CD4-positive, alpha-beta memory T cell (primary cell): ENCODE data around the gene DTHD1. TPM values are rescaled to one million over a fixed set of nuclear protein-coding genes. Genes with fewer than 3 reads are reported as not detected.

ENCODE experiments used
- CTCF ChIA-PET: fragments of 350-600 bp; sonication (Branson Sonifier 250); formaldehyde crosslinking; loops from one replicate; lab custom pipeline; 2021; ENCODE audit warnings: inconsistent platforms; ENCODE audit not compliant: partially characterized antibody; lab: Charles Lee
- POLR2A ChIA-PET: fragments of 350-600 bp; sonication (Branson Sonifier 250); formaldehyde crosslinking; loops from one replicate; lab custom pipeline; 2021; ENCODE audit not compliant: partially characterized antibody; lab: Charles Lee
- DNase-seq, 5 donors: peaks; one replicate each; pipeline versions ENCODE4 v3.0.0 to v3.0.0-alpha.2; 2020 to 2022; ENCODE audit warnings: mixed read lengths in 1 of 5
- H3K27ac ChIP-seq: one replicate; pipeline ENCODE4 v1.7.0; 2013; ENCODE audit warnings: low read depth, low read length
- H3K27me3 ChIP-seq: 2 replicates; pipeline ENCODE4 v1.7.0; 2013; ENCODE audit warnings: mild to moderate bottlenecking, low read length, moderate library complexity; ENCODE audit not compliant: insufficient read depth
- H3K36me3 ChIP-seq: 2 replicates; pipeline ENCODE4 v1.7.0; 2013; ENCODE audit warnings: mild to moderate bottlenecking, low read length, moderate library complexity; ENCODE audit not compliant: insufficient read depth
- H3K4me1 ChIP-seq: 2 replicates; pipeline ENCODE4 v1.7.0; 2013; ENCODE audit warnings: mild to moderate bottlenecking, low read length, moderate library complexity; ENCODE audit not compliant: insufficient read depth
- H3K4me3 ChIP-seq, 2 donors: one replicate each; pipeline ENCODE4 v1.7.0; 2013; ENCODE audit warnings: low read length in 2 of 2, mild to moderate bottlenecking in 1 of 2
- H3K9me3 ChIP-seq, 2 donors: one replicate each; pipeline ENCODE4 v1.7.0; 2013; ENCODE audit warnings: low read length in 2 of 2, control low read depth in 1 of 2; ENCODE audit not compliant: control insufficient read depth in 1 of 2
- H3K27ac Mint-ChIP-seq, 7 donors: one replicate each; pipeline ENCODE4 v1.8.0; 2020 to 2021; ENCODE audit warnings: mixed read lengths in 7 of 7, mild to moderate bottlenecking in 6 of 7, inconsistent platforms in 3 of 7, moderate library complexity in 3 of 7
- H3K27me3 Mint-ChIP-seq, 2 donors: one replicate each; pipeline ENCODE4 v1.8.0; 2020 to 2021; ENCODE audit warnings: mixed read lengths in 2 of 2
- H3K36me3 Mint-ChIP-seq, 2 donors: one replicate each; pipeline ENCODE4 v1.8.0; 2020 to 2021; ENCODE audit warnings: mixed read lengths in 2 of 2, inconsistent platforms in 1 of 2, mild to moderate bottlenecking in 1 of 2
- H3K4me1 Mint-ChIP-seq, 4 donors: one replicate each; pipeline ENCODE4 v1.8.0; 2020 to 2021; ENCODE audit warnings: mixed read lengths in 4 of 4, mild to moderate bottlenecking in 1 of 4
- H3K4me3 Mint-ChIP-seq, 8 donors: one replicate each; pipeline ENCODE4 v1.8.0; 2020 to 2021; ENCODE audit warnings: mixed read lengths in 8 of 8, mild to moderate bottlenecking in 7 of 8, moderate library complexity in 6 of 8, inconsistent platforms in 3 of 8
- H3K9me3 Mint-ChIP-seq, 8 donors: one replicate each; pipeline ENCODE4 v1.8.0; 2020 to 2021; ENCODE audit warnings: mixed read lengths in 8 of 8, mild to moderate bottlenecking in 5 of 8, inconsistent platforms in 3 of 8, moderate library complexity in 1 of 8
- intact Hi-C: fragments of 100-400 bp; cut with micrococcal nuclease; formaldehyde crosslinking; loops from one replicate; pipeline ENCODE4 v1.15.1; 2023
- polyA plus RNA-seq, 2 donors: library from polyadenylated mRNA; unstranded; fragments of 300-500 nt; fragmentation: Illumina TruSeq; gene quantifications; one replicate each; pipeline ENCODE4 v1.2.3, GENCODE V29; 2021
- total RNA-seq, 2 experiments: library from RNA; stranded (reverse); gene quantifications; one replicate each; pipeline ENCODE4 v1.2.3, GENCODE V29; 2021

DTHD1 gene
- total and polyA plus RNA-seq, 4 experiments from 2014 or later, result 0.16 to 1.4 (median 1.2) TPM; not detected in 1

DNA sequence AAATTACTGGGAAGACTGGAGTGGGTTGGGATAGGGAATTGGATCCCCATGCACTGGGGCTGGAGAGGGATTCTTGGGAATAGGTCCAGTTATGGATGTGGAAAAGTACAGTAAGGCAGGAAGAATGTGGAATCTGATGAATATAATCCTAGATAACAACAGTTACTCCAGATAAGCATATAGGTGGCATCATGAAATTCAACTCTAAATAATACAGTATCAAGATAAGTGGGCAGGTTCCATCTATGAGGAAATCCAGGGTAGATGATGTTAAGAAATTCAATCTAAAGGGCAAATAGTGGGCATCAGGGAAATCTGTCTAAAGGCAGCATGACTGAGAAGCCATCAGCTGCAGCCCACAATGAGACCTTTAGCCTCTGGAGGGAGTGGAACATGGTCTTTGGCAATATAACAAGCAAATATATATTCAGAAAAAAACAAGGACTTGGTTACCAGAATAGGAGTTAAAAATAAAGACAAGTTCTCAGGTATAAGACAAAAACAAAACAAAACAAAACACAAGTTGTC lies 1.2 kb downstream of the DTHD1 start:
- Histone ChIP-seq H3K4me1 (peaks cover 46% of the 10 kb centered on the region), H3K27ac (no peak overlapping the region), H3K36me3 (no peaks in the 10 kb centered on the region), H3K9me3 (no peaks in the 10 kb centered on the region), H3K27me3 (no peaks in the 10 kb centered on the region), H3K4me3 (no peak overlapping the region)
- Mint-ChIP-seq H3K9me3 (peaks cover 0 to 3% (median 0%) of the 10 kb centered on the region in 8 donors), H3K27me3 (no peaks in the 10 kb centered on the region), H3K27ac (peak overlapping the region in 5 of 7 donors; percentile 38 to 75 (median 70)), H3K4me1 (peaks cover 32 to 68% (median 37%) of the 10 kb centered on the region in 4 donors), H3K36me3 (peaks cover 0 to 3% of the 10 kb centered on the region in 2 donors), H3K4me3 (peak overlapping the region in 7 of 8 donors; percentile 20 to 72 (median 51))
- CTCF ChIA-PET, result interaction anchor here (0.6 to 0.8 kb wide), 2 partner anchors 36 to 39 kb away, joined by 3 read pairs; no protein-coding TSS in a partner anchor
- no peak for DNase-seq
- POLR2A ChIA-PET, result interaction anchor here (1.5 to 8.0 kb wide), 4 partner anchors 10 to 40 kb away, joined by 7 to 130 read pairs (median 54); partner anchors contain the start of gene ARAP2
- intact Hi-C loops, result no loop called here

DNA sequence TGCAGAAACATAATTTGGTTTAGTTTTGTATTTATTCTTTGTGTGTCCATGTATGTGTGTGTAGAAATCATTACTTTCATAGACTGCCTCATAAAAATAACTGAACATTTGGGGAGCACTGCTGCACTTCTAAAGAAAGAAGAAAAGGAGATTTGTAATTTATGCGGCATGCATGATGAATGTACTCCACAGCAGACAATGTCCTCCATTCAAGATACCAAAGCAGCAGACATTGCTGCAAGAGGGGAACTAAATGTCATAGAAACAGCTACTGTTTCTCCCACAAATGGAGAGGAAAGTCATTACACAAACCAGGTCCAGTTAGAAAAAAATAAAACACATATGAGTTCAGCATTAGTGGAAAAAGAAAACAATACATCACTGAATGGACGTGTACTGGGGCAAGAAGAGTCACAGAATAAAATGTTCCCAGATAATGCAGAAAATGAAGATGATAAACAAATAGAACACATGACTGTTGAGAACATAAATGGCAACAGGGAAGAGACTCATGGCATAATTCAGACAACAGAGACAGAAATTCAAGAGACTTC lies 2.6 kb downstream of the DTHD1 start:
- no peak for DNase-seq
- H3K27ac Mint-ChIP-seq, result peak overlapping the region in 5 of 7 donors; percentile 9 to 85 (median 44)
- ChIA-PET POLR2A (interaction anchor here (7.7 to 8.0 kb wide), 2 partner anchors 31 to 41 kb away, joined by 101 to 130 read pairs; partner anchors contain the start of gene ARAP2), CTCF (interaction anchor here (3.2 to 3.9 kb wide), 2 partner anchors 30 to 40 kb away, joined by 16 to 30 read pairs; partner anchors contain the start of gene ARAP2)
- H3K36me3 ChIP-seq, result no peaks in the 10 kb centered on the region
- peaks cover 0 to 3% (median 0%) of the 10 kb centered on the region in 8 donors for H3K9me3 Mint-ChIP-seq
- H3K4me3 ChIP-seq, result no peak overlapping the region
- H3K27ac ChIP-seq, result no peak overlapping the region
- H3K9me3 ChIP-seq, result no peaks in the 10 kb centered on the region
- intact Hi-C loops, result no loop called here
- peaks cover 42% of the 10 kb centered on the region for H3K4me1 ChIP-seq
- H3K36me3 Mint-ChIP-seq, result peaks cover 0 to 3% of the 10 kb centered on the region in 2 donors
- peak overlapping the region in 3 of 8 donors; percentile 14 to 56 (median 48) for H3K4me3 Mint-ChIP-seq
- H3K4me1 Mint-ChIP-seq, result peaks cover 26 to 62% (median 40%) of the 10 kb centered on the region in 4 donors
- no peaks in the 10 kb centered on the region for H3K27me3 Mint-ChIP-seq
- no peaks in the 10 kb centered on the region for H3K27me3 ChIP-seq

DNA sequence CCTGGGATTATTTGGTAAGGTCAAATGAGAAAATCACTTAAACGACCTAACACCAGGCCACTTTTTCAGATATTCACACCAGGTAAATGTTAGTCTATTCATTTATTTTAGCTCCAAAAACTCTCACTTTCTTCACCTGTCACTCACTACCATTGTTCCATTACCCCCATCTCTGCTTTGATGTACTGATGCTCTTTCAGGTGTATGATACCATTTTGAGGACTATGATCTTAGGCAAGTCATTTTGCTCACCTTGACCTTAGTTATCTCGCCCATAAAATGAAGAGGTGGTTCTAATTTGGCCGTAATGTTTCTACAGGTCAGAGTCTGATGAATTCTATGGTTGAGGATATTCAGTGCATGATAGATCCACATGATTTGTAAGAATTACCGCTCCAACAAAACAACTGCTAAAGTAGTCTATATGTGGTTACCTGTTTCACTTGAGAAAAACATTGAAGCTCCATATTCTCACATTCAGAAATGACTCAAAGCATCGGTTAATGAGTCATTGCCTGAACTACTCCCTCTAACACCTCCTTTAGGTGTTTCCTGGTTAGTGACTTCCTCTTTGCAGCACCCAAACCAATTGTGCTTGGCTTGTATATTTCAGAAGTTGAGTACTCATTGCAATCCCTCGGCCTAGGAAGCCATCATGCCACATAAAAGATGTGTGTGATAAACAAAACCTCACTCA lies 4.5 kb downstream of the DTHD1 start:
- H3K4me3 ChIP-seq, result peak overlapping the region in 1 of 2 donors; percentile 8
- intact Hi-C loops, result loop anchor here (1.0 to 5.0 kb wide), 7 partner anchors 17 to 108 kb away; partner anchors contain the start of gene ARAP2
- DNase-seq, result peak; percentile 77 to 85 (median 81)

DNA sequence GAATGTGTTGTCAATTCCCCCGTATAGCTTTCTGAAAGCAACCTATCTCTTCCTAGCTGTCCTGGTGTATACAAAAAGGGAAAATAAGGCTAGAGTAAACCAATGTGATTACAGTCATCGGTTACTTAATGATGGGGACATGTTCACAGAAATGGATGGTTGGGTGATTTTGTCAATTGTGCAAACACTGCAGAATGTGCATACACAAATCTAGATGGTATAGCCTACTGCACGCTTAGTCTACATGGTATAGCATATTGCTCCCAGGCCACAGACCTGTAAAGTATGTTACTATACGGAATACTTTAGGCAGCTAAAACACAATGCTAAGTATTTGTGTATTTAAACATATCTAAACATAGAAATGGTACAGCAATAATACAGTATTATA lies 5.1 kb downstream of the DTHD1 start:
- ChIA-PET POLR2A (interaction anchor here (0.6 to 8.0 kb wide), 17 partner anchors 8 to 113 kb away, joined by 3 to 130 read pairs (median 4); partner anchors contain the start of gene ARAP2), CTCF (interaction anchor here (1.0 to 3.9 kb wide), 6 partner anchors 27 to 113 kb away, joined by 3 to 30 read pairs (median 4); partner anchors contain the start of gene ARAP2)
- intact Hi-C loops, result loop anchor here (1.0 to 5.0 kb wide), 7 partner anchors 18 to 108 kb away; partner anchors contain the start of gene ARAP2
- no peaks in the 10 kb centered on the region for H3K36me3 ChIP-seq
- H3K27me3 ChIP-seq, result no peaks in the 10 kb centered on the region
- peaks cover 20 to 44% (median 33%) of the 10 kb centered on the region in 4 donors for H3K4me1 Mint-ChIP-seq
- no peaks in the 10 kb centered on the region for H3K9me3 ChIP-seq
- H3K9me3 Mint-ChIP-seq, result peaks cover 0 to 3% (median 0%) of the 10 kb centered on the region in 8 donors
- H3K4me1 ChIP-seq, result peaks cover 36% of the 10 kb centered on the region
- no peak overlapping the region for H3K4me3 ChIP-seq
- no peak for DNase-seq
- peak overlapping the region; percentile 74 for H3K27ac ChIP-seq
- peak overlapping the region; percentile 85 to 98 (median 92) for H3K27ac Mint-ChIP-seq
- H3K4me3 Mint-ChIP-seq, result peak overlapping the region in 6 of 8 donors; percentile 71 to 87 (median 75)
- no peaks in the 10 kb centered on the region for H3K27me3 Mint-ChIP-seq
- H3K36me3 Mint-ChIP-seq, result peaks cover 0 to 3% of the 10 kb centered on the region in 2 donors

More for the DNA sequence above, 4.5 kb downstream of the DTHD1 start:
- no peaks in the 10 kb centered on the region for H3K36me3 ChIP-seq
- CTCF ChIA-PET, result interaction anchor here (0.7 to 3.9 kb wide), 11 partner anchors 18 to 124 kb away, joined by 3 to 30 read pairs (median 4); partner anchors contain the start of gene ARAP2
- H3K4me3 Mint-ChIP-seq, result peak overlapping the region; percentile 49 to 87 (median 74)
- peak overlapping the region; percentile 85 to 98 (median 92) for H3K27ac Mint-ChIP-seq
- POLR2A ChIA-PET, result interaction anchor here (0.6 to 8.0 kb wide), 21 partner anchors 8 to 114 kb away, joined by 3 to 130 read pairs (median 4); partner anchors contain the start of gene ARAP2
- H3K27me3 Mint-ChIP-seq, result no peaks in the 10 kb centered on the region
- H3K4me1 ChIP-seq, result peaks cover 37% of the 10 kb centered on the region
- no peaks in the 10 kb centered on the region for H3K9me3 ChIP-seq
- peak overlapping the region; percentile 74 for H3K27ac ChIP-seq
- H3K27me3 ChIP-seq, result no peaks in the 10 kb centered on the region
- H3K4me1 Mint-ChIP-seq, result peaks cover 24 to 48% (median 34%) of the 10 kb centered on the region in 4 donors
- H3K9me3 Mint-ChIP-seq, result peaks cover 0 to 3% (median 0%) of the 10 kb centered on the region in 8 donors
- peaks cover 0 to 3% of the 10 kb centered on the region in 2 donors for H3K36me3 Mint-ChIP-seq

DNA sequence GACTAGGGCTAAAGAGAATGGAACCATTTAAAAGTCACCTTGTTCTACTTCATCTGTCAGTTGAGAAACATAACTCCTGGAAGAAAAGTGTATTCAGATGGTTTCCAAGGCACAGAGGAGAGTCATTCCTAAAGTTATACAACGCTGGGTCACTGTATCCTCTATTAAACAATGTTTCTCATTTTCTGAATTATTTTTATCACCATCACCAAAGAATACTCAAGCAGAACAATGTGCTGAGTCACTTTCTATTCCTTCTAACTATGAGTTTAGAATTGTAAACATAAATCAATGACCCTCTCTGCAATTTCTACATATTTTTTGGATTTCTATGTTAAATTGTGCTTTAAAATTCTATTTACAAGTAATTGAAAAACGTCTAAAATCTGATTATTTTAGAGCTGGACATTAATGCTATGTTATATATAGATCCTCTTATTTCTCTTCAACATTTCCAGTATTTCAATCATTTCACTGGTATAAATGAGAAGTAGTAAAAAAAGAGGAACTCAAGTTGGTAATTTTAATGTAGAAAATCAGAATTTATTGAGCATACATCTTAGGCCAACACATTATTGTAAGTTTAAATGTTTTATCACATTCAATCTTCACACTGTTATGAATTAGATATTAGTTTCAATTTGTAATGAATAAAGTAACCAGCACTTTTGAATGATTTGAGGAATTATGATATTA lies 7.5 kb downstream of the DTHD1 start:
- no peak overlapping the region for H3K27ac ChIP-seq
- H3K27me3 ChIP-seq, result no peaks in the 10 kb centered on the region
- no peak for DNase-seq
- H3K27me3 Mint-ChIP-seq, result no peaks in the 10 kb centered on the region
- peaks cover 0 to 3% of the 10 kb centered on the region in 2 donors for H3K36me3 Mint-ChIP-seq
- no peaks in the 10 kb centered on the region for H3K36me3 ChIP-seq
- peak overlapping the region in 3 of 7 donors; percentile 14 to 57 (median 24) for H3K27ac Mint-ChIP-seq
- H3K9me3 Mint-ChIP-seq, result peaks cover 0 to 3% (median 0%) of the 10 kb centered on the region in 8 donors
- peaks cover 35% of the 10 kb centered on the region for H3K4me1 ChIP-seq
- ChIA-PET CTCF (interaction anchor here (1.7 kb wide), 1 partner anchor 111 kb away, joined by 5 read pairs; no protein-coding TSS in a partner anchor), POLR2A (interaction anchor here (7.7 kb wide), 1 partner anchor 46 kb away, joined by 130 read pairs; the partner anchor contains the start of gene ARAP2)
- H3K4me3 ChIP-seq, result no peak overlapping the region
- intact Hi-C loops, result loop anchor here (5.0 kb wide), 2 partner anchors 82 to 97 kb away; no protein-coding TSS in a partner anchor
- peaks cover 19 to 43% (median 26%) of the 10 kb centered on the region in 4 donors for H3K4me1 Mint-ChIP-seq
- H3K4me3 Mint-ChIP-seq, result no peak overlapping the region
- H3K9me3 ChIP-seq, result no peaks in the 10 kb centered on the region

DNA sequence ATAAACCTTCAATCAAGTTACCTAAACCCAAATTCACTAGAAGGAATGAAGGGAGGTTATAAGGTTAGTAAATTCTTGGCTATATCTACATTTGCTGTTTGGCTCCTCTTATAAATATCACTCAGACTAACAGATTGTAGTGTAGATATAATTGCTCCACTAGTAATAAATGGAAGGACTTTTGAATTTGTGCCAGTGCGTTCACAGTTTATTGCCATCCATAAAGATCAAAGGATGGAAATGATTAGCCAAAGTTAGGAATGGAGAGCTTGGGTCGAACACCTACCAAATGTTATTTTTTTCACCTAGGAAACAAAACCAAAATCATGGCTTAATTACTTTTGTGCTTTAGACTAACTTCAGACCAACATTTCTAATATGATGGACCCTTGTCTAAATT lies 9.2 kb downstream of the DTHD1 start:
- ChIA-PET POLR2A (interaction anchor here (1.2 kb wide), 1 partner anchor 46 kb away, joined by 6 read pairs; the partner anchor contains the start of gene ARAP2), CTCF (interaction anchor here (1.7 kb wide), 1 partner anchor 109 kb away, joined by 5 read pairs; no protein-coding TSS in a partner anchor)
- intact Hi-C loops, result no loop called here
- Mint-ChIP-seq H3K36me3 (peaks cover 0 to 3% of the 10 kb centered on the region in 2 donors), H3K27ac (no peak overlapping the region), H3K9me3 (peaks cover 0 to 3% (median 0%) of the 10 kb centered on the region in 8 donors), H3K4me1 (peaks cover 21 to 34% (median 22%) of the 10 kb centered on the region in 4 donors), H3K27me3 (no peaks in the 10 kb centered on the region), H3K4me3 (no peak overlapping the region)
- no peak overlapping the region for H3K4me3 ChIP-seq
- H3K27me3 ChIP-seq, result no peaks in the 10 kb centered on the region
- DNase-seq, result no peak
- H3K9me3 ChIP-seq, result no peaks in the 10 kb centered on the region
- peaks cover 17% of the 10 kb centered on the region for H3K4me1 ChIP-seq
- H3K36me3 ChIP-seq, result no peaks in the 10 kb centered on the region
- H3K27ac ChIP-seq, result no peak overlapping the region
